GM21423 (cell line): ENCODE results near the gene SLC39A11.
"Not testable (repeated sequence)": the region's sequence is repeated elsewhere in the genome, so short reads cannot be mapped to it uniquely, and the experiment has no call there.

Source experiments
- ATAC-seq: cut with Tn5 transposase; IDR thresholded peaks from one replicate; pipeline ENCODE4 v1.9.1; 2021; ENCODE audit warnings: mild to moderate bottlenecking, moderate library complexity; ENCODE audit not compliant: unreplicated experiment

Gene SLC39A11

GRCh38 chr17:72928454-72929136 is 163.9 kb downstream of the SLC39A11 start:
- ATAC-seq, result no peak

GRCh38 chr17:72927760-72928159 is 164.7 kb downstream of the SLC39A11 start:
- no peak for ATAC-seq

- no peak for ATAC-seq
Measured at GRCh38 chr17:72927146-72927545, 165.3 kb downstream of the SLC39A11 start.

GRCh38 chr17:72926171-72926570 is 166.3 kb downstream of the SLC39A11 start:
- no peak for ATAC-seq

- ATAC-seq, result no peak
Measured at GRCh38 chr17:72924196-72924595, 168.3 kb downstream of the SLC39A11 start.

GRCh38 chr17:72922219-72922618 is 170.3 kb downstream of the SLC39A11 start:
- ATAC-seq, result no peak

- ATAC-seq, result no peak
Measured at GRCh38 chr17:72921347-72922054, 171.0 kb downstream of the SLC39A11 start.

- ATAC-seq, result no peak
Measured at GRCh38 chr17:72920513-72920912, 172.0 kb downstream of the SLC39A11 start.

GRCh38 chr17:72916991-72917390 is 175.5 kb downstream of the SLC39A11 start:
- no peak for ATAC-seq

- ATAC-seq, result no peak
Measured at GRCh38 chr17:72915625-72916081, 176.8 kb downstream of the SLC39A11 start.

- ATAC-seq, result no peak
Measured at GRCh38 chr17:72913142-72913682, 179.3 kb downstream of the SLC39A11 start.

GRCh38 chr17:72906306-72906705 is 186.2 kb downstream of the SLC39A11 start:
- no peak for ATAC-seq

GRCh38 chr17:72903522-72903921 is 189.0 kb downstream of the SLC39A11 start:
- ATAC-seq, result no peak

GRCh38 chr17:72901657-72902056 is 190.8 kb downstream of the SLC39A11 start:
- ATAC-seq, result no peak

- ATAC-seq, result no peak
Measured at GRCh38 chr17:72901083-72901482, 191.4 kb downstream of the SLC39A11 start.

GRCh38 chr17:72900654-72900971 is 191.9 kb downstream of the SLC39A11 start:
- no peak for ATAC-seq

- no peak for ATAC-seq
Measured at GRCh38 chr17:72898725-72899124, 193.8 kb downstream of the SLC39A11 start.

- ATAC-seq, result not testable (repeated sequence)
Measured at GRCh38 chr17:72896288-72896687, 196.2 kb downstream of the SLC39A11 start.

- ATAC-seq, result no peak
Measured at GRCh38 chr17:72891627-72892026, 200.9 kb downstream of the SLC39A11 start.

- no peak for ATAC-seq
Measured at GRCh38 chr17:72890711-72891110, 201.8 kb downstream of the SLC39A11 start.

GRCh38 chr17:72887917-72888316 is 204.6 kb downstream of the SLC39A11 start:
- no peak for ATAC-seq

- no peak for ATAC-seq
Measured at GRCh38 chr17:72887322-72887721, 205.2 kb downstream of the SLC39A11 start.
